Activated T-helper 2 cell treated with anti-CD3 and anti-CD28 coated beads, Interferon-gamma antibody, Interleukin-2, Interleukin-4, amounts not matched to agents 10 μg/mL and 5 μg/mL and 100 μg/mL, durations not matched to agents 14 hours and 24 hours and 36 hours (primary cell): Measurements from ENCODE around the gene CACFD1. TPM values are rescaled to one million over a fixed set of nuclear protein-coding genes. Genes with fewer than 3 reads are reported as not detected.

Source experiments
- DNase-seq: peaks from one replicate; pipeline ENCODE4 v3.0.0; 2021; ENCODE audit warnings: low spot score
- H3K27ac Mint-ChIP-seq: one replicate; pipeline ENCODE4 v1.8.0; 2021; ENCODE audit warnings: mixed read lengths
- H3K27me3 Mint-ChIP-seq: one replicate; pipeline ENCODE4 v1.8.0; 2021; ENCODE audit warnings: low read depth, mixed read lengths
- H3K36me3 Mint-ChIP-seq: one replicate; pipeline ENCODE4 v1.8.0; 2021; ENCODE audit warnings: low read depth, mixed read lengths
- H3K4me1 Mint-ChIP-seq: one replicate; pipeline ENCODE4 v1.8.0; 2021; ENCODE audit warnings: low read depth, mixed read lengths
- H3K4me3 Mint-ChIP-seq: one replicate; pipeline ENCODE4 v1.8.0; 2021; ENCODE audit warnings: low read depth, mild to moderate bottlenecking, moderate library complexity, mixed read lengths
- H3K9me3 Mint-ChIP-seq: one replicate; pipeline ENCODE4 v1.8.0; 2021; ENCODE audit warnings: mixed read lengths
- intact Hi-C: fragments of 100-400 bp; cut with micrococcal nuclease; formaldehyde crosslinking; loops from one replicate; pipeline ENCODE4 v1.15.1; 2023
- total RNA-seq: library from RNA; stranded (reverse); gene quantifications from 2 replicates; pipeline ENCODE4 v1.2.3, GENCODE V29; 2022

CACFD1 gene
- total RNA-seq, 1 donor from 2014 or later: 0.46 TPM

DNA sequence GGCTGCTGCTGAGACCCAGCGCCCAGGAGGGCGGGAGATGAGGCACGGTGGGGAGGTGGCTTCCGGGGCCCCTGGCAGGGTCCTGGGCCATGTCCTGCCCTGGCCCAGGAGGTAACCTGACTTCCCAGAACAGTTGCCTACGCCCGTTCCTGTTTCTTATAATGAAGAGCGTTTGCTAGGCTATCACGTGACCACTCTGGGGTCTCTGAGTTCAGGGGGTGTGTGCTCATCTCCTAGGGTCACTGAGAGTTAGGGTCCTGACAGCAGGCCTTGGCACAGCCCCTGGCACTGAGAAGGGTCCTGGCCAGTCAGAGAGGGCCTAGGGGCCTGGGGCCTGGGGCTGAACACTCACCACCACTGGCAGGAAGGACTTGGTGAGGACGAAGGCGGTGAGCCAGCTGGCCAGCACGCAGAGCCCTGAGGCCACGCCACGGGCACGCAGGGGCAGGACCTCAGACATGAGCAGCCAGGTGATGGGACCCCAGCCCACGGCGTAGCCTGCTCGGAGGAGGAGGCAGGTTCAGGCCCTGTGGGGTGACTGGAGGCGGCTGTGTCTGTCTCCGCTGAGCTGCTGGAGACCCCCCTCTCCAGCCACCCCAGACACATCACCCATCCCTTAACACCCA is 13.1 kb downstream of the CACFD1 start:
- Mint-ChIP-seq H3K36me3 (no peaks in the 10 kb centered on the region), H3K9me3 (no peaks in the 10 kb centered on the region), H3K4me3 (no peak overlapping the region), H3K27me3 (no peaks in the 10 kb centered on the region), H3K4me1 (peaks cover 5% of the 10 kb centered on the region), H3K27ac (no peak overlapping the region)
- intact Hi-C loops: no loop called here
- no peak for DNase-seq

DNA sequence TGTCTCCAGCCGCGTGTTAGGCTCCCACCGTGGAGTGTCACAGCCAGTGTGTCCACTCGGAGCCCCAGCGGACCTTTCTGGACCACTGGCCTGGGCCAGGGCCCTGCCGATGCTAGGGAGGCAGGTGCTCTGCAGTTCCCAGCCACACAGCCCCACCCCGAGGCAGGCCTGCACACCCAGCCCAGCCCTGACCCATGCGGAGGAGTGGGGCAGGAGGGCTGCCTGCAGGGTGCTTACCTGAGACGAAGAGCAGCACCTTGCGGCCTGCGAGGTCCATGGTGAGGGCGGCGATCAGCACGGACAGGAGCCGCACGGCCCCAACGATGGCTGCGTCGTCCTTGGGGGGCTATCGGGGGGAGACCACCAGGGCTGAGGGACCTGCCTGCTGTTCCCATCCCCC is 14.0 kb downstream of the CACFD1 start:
- H3K4me3 Mint-ChIP-seq: no peak overlapping the region
- H3K27me3 Mint-ChIP-seq: no peaks in the 10 kb centered on the region
- H3K9me3 Mint-ChIP-seq: no peaks in the 10 kb centered on the region
- H3K36me3 Mint-ChIP-seq: no peaks in the 10 kb centered on the region
- peaks cover 5% of the 10 kb centered on the region for H3K4me1 Mint-ChIP-seq
- intact Hi-C loops: no loop called here
- DNase-seq: no peak
- no peak overlapping the region for H3K27ac Mint-ChIP-seq

DNA sequence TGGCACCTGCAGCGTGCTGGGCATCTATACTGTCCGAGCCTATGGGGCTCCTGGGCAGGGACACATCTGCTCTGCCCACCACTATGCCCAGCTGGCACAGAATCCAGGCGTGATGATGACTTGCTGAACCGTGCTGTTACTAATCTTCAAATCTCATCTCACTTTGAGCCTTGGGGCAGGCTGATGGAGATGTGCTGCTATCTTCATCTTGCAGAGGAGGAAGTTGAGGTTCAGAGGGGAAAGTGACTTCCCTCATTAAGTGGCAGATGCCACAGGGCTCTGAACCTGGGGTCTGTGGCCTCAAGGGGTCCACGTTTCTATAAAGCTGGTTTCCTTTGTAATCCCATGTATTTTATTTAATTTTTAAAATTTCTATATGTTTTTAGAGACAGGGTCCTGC is 14.4 kb downstream of the CACFD1 start:
- H3K4me3 Mint-ChIP-seq: no peak overlapping the region
- no peak overlapping the region for H3K27ac Mint-ChIP-seq
- H3K36me3 Mint-ChIP-seq: no peaks in the 10 kb centered on the region
- DNase-seq: no peak
- intact Hi-C loops: no loop called here
- no peaks in the 10 kb centered on the region for H3K9me3 Mint-ChIP-seq
- H3K27me3 Mint-ChIP-seq: no peaks in the 10 kb centered on the region
- peaks cover 5% of the 10 kb centered on the region for H3K4me1 Mint-ChIP-seq

DNA sequence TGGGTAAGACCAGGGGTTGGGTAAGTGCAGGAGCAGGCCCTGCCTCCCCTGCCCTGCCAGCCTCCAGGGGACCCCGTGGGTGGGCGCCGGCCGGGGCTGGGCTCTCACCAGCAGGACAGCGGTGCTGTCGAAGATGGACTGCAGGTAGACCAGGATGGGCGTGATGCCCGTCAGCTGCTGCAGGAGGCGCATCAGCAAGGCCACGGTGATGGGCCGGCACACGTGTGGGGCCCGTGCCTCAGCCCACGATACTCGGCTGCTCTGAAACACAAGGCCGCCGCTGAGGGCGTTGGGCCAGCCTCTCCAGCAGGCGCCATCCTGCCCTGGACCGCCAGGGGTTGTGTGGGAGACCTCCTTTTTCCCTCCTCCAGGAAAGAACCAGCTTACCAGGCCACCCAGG is 15.1 kb downstream of the CACFD1 start:
- Mint-ChIP-seq H3K36me3 (no peaks in the 10 kb centered on the region), H3K9me3 (no peaks in the 10 kb centered on the region), H3K27me3 (peaks cover under 1% of the 10 kb centered on the region), H3K27ac (no peak overlapping the region), H3K4me1 (peaks cover 10% of the 10 kb centered on the region), H3K4me3 (no peak overlapping the region)
- intact Hi-C loops: loop anchor here (5.0 kb wide), 1 partner anchor 103 kb away; no protein-coding TSS in a partner anchor
- DNase-seq: no peak

DNA sequence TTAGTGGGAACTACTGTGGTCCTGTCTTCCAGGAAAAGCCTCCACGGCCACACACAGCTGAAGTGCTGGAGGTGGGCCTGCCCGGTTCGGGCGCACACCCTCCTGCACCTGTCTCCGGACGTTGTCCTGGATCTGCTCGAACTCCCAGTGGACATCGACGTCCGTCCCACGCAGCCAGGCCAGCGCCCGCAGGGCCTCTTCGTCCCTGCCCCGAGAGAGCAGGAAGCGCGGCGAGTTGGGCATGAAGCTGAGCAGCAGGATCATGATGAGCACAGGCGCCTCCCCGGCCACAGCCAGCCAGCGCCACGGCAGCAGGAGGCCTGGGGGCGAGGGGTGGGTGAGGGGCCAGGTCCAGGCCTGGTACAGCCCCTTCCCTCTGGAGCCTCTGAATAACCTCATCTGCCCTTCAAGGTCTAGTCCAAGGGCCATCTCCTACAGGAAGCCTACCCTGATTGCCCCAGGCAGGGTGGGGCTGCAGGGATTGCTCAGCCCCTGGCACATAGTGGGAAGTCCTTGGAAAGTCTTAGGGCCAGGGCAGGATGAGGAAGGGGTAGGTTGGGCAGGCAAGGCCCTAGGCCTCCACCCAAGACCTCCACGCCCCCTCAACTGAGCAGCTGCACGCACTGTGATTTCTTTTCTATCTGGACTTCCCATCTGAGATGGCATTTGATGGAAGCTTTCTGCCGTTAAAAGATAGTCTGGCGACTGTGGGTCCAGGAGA is 15.7 kb downstream of the CACFD1 start:
- no peaks in the 10 kb centered on the region for H3K9me3 Mint-ChIP-seq
- H3K27ac Mint-ChIP-seq: no peak overlapping the region
- H3K36me3 Mint-ChIP-seq: no peaks in the 10 kb centered on the region
- peaks cover 11% of the 10 kb centered on the region for H3K4me1 Mint-ChIP-seq
- intact Hi-C loops: loop anchor here (5.0 kb wide), 1 partner anchor 103 kb away; no protein-coding TSS in a partner anchor
- H3K27me3 Mint-ChIP-seq: peaks cover 2% of the 10 kb centered on the region
- DNase-seq: no peak
- no peak overlapping the region for H3K4me3 Mint-ChIP-seq

DNA sequence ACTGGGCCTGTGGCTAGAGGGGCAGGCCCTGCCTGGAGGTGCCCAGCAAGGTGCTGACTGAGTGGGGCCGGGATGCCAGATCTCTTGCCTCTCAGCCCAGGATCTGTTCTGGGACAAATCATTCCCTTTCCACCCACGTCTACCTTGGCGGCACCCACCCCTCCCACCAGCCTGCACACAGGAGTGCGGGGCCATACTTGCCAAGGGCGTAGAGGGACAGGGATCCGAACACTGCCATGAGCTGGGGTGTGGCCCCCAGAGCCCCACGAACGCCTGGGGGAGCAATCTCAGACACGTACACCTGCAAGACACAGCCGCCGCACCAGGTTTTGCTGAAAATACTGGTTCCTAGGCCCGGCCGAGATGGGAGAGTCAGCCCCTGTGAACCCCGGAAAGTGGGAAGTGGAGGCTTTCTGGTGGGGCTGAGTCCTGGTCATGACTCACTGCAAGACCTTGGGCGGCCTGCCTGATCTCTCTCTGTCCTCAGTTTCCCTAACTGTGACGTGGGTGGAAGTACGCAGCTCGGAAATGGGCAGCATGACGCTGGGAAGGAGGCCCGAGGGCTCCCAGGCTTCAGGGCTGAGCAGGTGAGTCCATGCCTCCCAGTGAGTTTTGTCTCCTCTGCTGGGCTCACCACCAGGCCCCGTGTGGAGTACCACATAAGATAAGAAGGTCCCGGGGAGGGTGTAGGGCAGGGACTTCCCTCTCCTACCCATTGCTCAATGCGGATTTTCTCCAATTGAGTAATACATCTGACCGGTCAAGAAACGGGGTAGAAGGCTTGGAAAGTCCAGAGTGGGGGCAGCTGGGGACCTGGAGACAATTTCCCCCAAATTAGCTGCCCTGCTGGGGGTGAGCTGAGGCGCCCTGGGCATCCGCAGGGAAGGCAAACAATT is 16.5 kb downstream of the CACFD1 start:
- no peak overlapping the region for H3K4me3 Mint-ChIP-seq

GRCh38 chr9:133476941-133477340 is 17.2 kb downstream of the CACFD1 start:
- intact Hi-C loops: loop anchor here (5.0 kb wide), 1 partner anchor 105 kb away; no protein-coding TSS in a partner anchor
- peaks cover 5% of the 10 kb centered on the region for H3K27me3 Mint-ChIP-seq
- DNase-seq: no peak
- H3K4me1 Mint-ChIP-seq: peaks cover 11% of the 10 kb centered on the region
- H3K4me3 Mint-ChIP-seq: no peak overlapping the region
- H3K27ac Mint-ChIP-seq: no peak overlapping the region
- H3K36me3 Mint-ChIP-seq: no peaks in the 10 kb centered on the region
- H3K9me3 Mint-ChIP-seq: no peaks in the 10 kb centered on the region

More for the DNA sequence above, 16.5 kb downstream of the CACFD1 start:
- Mint-ChIP-seq H3K9me3 (no peaks in the 10 kb centered on the region), H3K36me3 (no peaks in the 10 kb centered on the region), H3K4me1 (peaks cover 11% of the 10 kb centered on the region), H3K27me3 (peaks cover 3% of the 10 kb centered on the region), H3K27ac (no peak overlapping the region)
- no peak for DNase-seq
- intact Hi-C loops: loop anchor here (5.0 kb wide), 1 partner anchor 104 kb away; no protein-coding TSS in a partner anchor

- Mint-ChIP-seq H3K4me3 (no peak overlapping the region), H3K9me3 (no peaks in the 10 kb centered on the region), H3K4me1 (peaks cover 11% of the 10 kb centered on the region), H3K27ac (no peak overlapping the region), H3K36me3 (no peaks in the 10 kb centered on the region), H3K27me3 (peaks cover 8% of the 10 kb centered on the region)
- intact Hi-C loops: loop anchor here (5.0 kb wide), 1 partner anchor 105 kb away; no protein-coding TSS in a partner anchor
- DNase-seq: no peak
These were observed 17.7 kb downstream of the CACFD1 start for GRCh38 chr9:133477461-133477860.

DNA sequence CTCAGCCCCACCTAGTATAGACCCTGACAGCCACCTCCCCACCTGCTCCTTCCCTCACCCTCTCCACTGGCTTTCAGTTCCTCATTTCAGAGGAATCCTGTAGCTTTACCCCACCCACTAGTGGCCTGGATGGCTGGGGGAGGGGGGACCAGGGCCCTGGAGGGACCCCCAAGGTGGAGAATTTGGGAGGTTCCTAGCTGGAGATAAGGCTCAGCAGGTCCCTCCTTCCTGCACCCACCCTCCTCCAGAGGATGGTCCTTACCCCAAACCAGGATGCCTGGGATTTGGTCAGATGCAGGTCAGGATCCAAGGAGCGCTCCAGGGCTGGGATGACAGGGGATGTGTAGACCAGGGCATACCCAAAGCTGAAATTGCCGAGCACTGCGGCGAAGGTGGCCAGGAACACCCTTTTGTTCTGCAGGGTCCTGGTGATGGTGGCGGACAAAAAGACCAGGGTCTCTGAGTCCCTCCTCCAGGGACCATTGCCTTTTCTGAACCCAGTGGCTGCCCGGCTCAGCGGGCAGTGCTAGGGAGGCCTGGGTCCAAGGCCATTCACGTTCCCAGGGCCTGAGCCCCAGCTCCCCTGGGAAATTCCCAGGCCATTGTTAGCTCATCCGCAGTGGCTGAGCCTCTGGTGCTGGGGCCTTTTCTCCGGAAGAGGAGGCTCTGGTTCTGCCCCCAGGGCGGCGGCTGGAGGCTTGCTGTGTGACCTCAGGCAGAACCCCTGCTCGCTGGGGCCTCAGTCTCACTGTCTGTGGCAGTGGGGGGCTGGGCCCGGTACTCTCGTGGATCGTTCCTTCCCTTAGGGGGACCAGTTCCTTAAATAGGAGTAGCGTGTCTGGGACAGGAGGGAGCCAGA is 18.4 kb downstream of the CACFD1 start:
- Mint-ChIP-seq H3K27me3 (peaks cover 8% of the 10 kb centered on the region), H3K9me3 (no peaks in the 10 kb centered on the region), H3K27ac (no peak overlapping the region), H3K4me3 (peak overlapping the region; percentile 72), H3K36me3 (no peaks in the 10 kb centered on the region), H3K4me1 (peaks cover 11% of the 10 kb centered on the region)
- intact Hi-C loops: loop anchor here (2.0 to 5.0 kb wide), 3 partner anchors 17 to 106 kb away; partner anchors contain the start of gene REXO4
- DNase-seq: no peak

- H3K4me1 Mint-ChIP-seq: peaks cover 11% of the 10 kb centered on the region
- H3K4me3 Mint-ChIP-seq: peak within 1 kb of the TSS; percentile 72
- intact Hi-C loops: loop anchor here (2.0 to 5.0 kb wide), 3 partner anchors 18 to 107 kb away; partner anchors contain the start of gene REXO4
These were observed 19.3 kb downstream of the CACFD1 start, which contains the start of gene SLC2A6 for GRCh38 chr9:133478851-133479711. SLC2A6 (minus strand) TSS chr9:133479099; CDS start chr9:133479059, 40 bp downstream.

GRCh38 chr9:133483611-133484010 is 23.8 kb downstream of the CACFD1 start:
- Mint-ChIP-seq H3K4me3 (no peak overlapping the region), H3K9me3 (no peaks in the 10 kb centered on the region), H3K36me3 (no peaks in the 10 kb centered on the region), H3K27me3 (peaks cover 8% of the 10 kb centered on the region), H3K27ac (no peak overlapping the region), H3K4me1 (peaks cover 8% of the 10 kb centered on the region)
- DNase-seq: no peak
- intact Hi-C loops: no loop called here

More at GRCh38 chr9:133478851-133479711, 19.3 kb downstream of the CACFD1 start, which contains the start of gene SLC2A6:
- peaks cover 8% of the 10 kb centered on the region for H3K27me3 Mint-ChIP-seq
- H3K36me3 Mint-ChIP-seq: no peaks in the 10 kb centered on the region
- peak; percentile 79 for DNase-seq
- no peaks in the 10 kb centered on the region for H3K9me3 Mint-ChIP-seq
- no peak within 1 kb of the TSS for H3K27ac Mint-ChIP-seq
